GM18498 (cell line): ENCODE measurements around the gene WDR82.
A peak's percentile ranks its signal among the peaks of the same experiment; 100 is the strongest.

Source experiments
- ATAC-seq: cut with Tn5 transposase; IDR thresholded peaks from one replicate; pipeline ENCODE4 v1.9.1; 2021; ENCODE audit warnings: mild to moderate bottlenecking, moderate library complexity; ENCODE audit not compliant: unreplicated experiment

Gene WDR82

DNA sequence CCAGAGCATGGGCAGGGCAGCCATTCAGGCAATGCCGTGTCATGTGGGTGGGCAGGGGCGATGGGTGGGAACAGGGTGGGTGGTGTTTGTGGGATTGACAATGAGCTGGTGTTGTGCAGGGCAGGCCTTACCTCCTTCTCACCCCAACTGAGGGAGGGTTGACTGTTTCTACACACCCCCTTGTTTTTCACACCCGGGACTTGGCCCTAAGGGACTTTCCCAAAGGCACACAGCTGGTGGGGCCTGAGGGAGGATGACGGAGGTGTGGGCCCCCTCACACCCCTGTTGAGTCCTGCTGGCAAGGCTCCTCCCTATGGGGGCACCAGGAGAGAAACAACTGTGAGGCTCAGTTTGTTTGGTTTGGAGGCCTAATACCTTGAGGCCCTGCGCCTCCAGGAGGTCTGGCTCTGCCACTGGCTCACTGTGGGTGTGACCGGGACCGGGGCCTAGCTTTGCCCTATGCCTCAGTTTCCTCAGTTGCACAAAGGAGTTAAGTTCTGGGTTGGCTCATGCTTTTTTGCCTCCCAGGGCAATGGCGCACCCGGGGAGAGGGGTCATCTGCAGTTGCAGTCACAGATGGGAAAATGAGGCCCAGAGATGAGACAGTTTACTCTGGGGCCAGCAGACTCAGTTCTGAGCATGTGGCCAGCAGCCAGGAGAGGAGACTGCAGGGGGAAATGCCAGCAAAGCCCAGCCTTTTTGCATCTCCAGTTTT is 32.6 kb upstream of the WDR82 start:
- peak; percentile 58 for ATAC-seq

DNA sequence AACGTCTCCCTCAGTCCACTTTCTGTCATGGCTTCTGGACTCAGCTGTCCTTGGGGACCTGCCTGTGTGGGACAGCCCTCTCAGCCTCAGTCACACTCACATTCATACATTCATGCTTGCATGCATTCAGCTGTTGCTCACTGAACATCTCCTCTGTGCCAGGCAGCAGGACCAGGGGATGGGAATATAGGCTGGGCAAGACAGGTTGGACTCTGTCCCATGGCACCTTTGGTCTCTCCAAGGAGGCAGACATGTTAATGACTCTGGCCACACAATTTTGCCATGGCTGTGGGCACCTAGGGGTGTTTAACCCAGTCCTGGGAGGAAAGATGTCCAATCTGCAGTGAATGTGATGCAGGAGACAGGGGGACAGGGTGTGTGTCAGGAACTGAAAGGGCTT is 29.9 kb upstream of the WDR82 start:
- ATAC-seq = no peak

DNA sequence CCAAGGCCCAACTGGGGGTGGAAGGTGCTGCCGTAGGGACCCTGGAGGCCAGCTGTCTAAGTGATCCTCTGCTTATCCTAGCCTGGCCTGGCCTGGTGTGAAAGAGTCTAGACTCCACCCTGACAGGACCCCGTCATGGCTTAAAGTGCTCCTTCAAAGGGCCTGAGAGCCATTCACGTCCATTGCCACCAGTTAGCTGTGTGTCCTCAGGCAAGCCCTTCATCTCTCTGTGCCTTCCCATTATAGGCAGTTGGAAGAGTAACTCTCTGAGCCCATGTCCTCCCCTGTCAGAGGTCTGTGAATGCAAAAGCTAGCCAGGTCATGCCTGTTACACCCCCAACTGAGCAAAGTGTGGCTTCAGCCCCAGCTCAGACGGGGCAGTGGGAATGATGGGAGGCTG is 28.5 kb upstream of the WDR82 start:
- ATAC-seq = no peak

DNA sequence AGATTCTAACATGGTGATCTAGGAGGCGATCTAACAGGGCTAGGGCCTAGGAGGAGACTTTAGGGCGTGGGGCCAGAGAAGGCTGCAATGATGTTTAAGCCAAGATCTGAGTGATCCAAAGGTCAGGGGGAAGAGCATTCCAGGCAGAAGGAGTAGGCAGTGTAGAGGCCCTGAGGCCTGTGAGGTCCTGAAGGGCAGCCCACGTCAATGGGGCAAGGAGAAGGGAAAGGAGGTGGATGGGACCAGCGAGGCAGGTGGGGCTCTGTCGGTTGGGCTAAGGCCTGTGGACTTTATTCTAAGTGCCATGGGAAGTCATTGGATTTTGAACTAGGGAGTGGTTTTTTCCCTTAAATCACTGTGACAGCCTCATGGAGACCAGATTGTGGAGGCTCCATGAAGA is 27.5 kb upstream of the WDR82 start:
- no peak for ATAC-seq

- no peak for ATAC-seq
Measured at GRCh38 chr3:52303811-52304210, 25.4 kb upstream of the WDR82 start.

GRCh38 chr3:52302426-52303145 is 24.1 kb upstream of the WDR82 start:
- no peak for ATAC-seq

DNA sequence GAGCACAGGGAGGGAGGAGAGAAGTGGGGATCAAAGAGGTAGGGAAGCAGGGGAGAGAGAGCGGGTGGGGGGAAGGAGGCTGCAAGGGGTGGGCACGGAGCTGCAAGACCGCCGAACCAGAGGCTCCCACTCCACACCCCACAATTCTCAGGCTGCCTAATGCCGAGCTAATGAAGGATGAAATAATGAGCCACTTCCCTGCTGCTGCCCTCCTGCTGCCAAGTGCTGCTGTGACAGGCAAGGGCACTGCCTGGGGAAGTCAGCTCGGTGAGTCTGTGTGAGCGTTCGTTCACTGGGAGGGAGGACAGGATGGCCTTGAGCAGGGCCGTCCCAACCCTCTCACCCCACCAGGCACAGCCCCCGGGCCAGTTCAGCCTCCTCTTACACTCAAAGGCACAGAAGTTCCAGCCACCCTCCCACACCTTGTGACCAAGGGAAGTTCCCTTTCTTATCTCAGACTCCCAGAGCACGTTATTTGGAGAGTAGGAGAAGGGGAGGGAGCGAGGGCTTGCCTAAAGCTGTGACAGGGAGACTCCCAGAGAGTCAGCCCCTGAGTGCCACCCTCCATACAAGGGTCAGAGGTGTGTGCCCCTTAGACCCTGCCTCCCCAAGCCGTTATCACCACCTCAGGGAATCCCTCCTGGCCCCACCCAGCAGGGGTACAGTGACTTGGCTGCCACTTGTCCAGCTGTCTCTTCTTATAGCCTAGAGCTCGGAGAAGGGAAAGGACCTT is 21.6 kb upstream of the WDR82 start:
- ATAC-seq = no peak

DNA sequence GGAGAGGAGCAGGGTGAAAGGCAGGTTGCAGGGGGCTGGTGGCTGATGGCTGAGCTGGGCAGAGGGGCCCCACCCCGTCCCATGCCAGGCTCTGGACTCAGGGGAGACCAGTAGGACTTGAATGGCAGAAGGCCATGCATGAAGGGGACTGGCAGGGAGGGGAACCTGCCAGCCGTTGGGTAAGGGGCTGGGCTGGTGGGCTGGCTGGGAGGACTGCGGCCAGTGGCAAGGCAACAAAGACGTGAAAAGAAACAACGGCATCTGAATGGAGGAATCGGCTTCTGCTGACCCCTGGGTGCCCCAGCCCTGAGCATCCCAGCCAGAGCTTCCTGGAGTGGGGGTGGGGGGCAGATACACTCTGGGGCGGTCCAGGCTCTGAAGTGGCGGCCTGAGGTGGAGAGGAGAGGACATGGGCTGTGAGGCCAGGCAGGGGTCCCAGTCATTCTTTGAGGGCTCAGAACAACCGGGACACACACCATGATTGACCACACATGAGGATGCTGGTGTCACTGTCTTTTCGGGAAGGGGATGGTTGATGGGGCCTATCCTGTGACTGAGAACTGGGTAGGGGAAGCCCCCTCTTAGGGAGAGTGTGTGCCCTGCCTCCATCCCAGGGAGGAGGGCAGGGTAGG is 20.9 kb upstream of the WDR82 start:
- ATAC-seq = no peak

DNA sequence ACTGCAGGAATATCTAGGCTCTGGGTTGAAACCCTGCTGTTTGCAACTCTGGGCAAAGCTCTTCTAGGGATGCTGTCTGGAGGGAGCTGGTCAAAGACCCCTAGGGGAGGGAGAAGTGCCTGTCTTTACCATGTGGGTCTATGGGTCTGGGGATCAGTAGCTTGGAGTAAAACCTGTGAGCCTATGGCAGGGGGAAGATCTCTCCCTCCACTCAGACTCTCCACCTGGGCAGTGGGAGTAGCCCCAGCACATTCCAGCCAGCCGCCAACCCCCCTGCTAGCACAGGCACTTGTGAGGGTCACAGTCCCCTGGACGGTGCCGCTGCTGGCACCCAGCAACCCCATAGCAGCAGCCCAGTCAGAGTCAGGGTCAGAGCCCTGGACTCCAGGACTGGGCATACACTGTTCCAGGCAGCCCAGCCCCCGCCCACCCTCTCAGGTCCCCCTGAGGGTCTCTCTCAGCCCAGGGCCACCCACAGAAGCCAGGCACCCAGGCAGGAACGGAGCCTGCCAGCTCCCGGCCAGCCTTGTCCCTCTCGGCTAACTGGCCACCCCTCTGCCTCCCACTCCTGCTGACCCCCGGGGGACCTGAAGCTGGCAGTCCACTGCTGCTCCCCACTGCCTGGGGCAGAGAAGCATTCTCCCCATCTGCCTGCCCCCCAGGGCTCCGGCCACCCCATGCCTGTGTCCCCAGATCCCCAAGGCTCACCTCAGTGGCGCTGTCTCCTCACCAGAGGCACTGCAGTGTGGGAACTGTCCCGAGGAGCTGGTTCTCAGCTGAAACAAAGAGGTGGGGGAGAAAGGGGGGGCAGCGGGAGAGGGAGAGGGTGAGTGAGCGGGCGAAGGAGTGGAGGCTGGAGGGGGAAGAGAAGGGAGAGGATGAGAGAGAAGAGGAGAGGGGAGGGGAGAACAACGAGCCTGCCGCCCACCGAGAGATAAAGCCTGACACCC is 20.0 kb upstream of the WDR82 start:
- ATAC-seq = no peak

DNA sequence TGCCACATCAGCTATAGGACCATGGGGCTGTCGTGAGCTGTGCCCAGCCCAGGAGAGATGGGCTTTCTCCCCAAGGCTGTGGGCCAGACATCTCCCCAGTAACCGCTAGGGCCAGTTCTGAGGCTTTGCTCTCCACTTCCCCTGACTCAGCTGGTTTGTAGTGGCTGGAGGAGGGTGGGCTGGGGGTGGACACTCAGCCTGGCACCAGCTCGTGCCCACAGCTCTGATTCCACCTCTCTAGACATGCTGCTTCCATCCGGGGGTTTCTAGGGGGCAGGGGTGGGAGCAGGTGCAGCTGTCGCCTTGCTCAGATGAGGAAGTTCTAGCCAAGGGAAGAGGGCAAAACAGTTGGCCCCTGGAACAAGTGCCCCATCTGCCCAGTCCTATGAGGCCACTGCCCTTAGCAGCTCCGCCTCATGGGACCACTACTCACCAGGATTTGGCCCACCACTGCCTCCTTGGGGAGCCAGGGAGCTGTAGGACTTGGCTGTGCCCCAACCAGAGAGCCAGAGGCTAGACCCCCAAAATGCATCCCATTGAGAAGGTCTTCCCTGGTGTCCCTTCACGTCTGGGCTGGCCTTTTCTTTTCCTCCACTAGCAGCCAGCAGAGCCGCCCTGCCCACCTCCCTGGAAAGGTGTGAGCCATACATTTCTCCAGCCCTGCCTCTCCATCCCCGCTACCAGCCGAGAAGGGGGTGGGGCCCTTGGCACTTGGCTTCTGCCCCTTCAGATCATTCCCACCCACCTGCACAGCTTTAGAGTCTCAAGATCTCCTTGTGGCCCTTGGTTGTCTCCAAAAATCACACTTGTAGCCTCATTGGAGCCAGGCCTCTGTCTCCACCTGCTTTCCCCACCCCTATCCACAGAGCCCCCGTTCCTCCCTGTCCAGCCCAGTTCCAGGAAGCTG is 19.0 kb upstream of the WDR82 start:
- no peak for ATAC-seq

DNA sequence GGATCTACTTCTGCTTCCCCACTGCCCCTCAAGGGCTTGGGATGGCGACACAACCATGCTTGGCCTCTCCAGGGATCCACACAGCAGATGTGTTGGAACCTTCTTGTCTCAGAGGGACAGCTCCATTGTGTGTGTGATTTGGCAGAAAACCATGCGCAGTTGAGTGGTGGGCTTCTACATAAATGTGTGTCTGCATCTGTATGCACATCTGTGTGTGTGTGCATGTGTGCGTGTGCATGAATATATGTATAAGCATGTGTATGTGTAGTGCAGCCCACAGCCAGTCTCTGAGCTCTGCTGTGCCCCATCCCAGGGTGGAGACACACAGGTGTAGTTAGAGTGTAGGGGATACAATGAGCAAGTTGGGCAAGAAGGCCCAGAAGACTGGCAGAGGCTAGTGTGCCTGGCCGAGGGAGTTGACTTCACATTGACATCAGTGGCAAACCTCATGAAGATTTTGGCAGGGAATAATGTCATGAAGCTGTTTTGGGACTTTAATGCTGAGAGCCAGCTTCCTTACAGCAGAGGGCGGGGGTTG is 17.3 kb upstream of the WDR82 start:
- ATAC-seq = no peak

DNA sequence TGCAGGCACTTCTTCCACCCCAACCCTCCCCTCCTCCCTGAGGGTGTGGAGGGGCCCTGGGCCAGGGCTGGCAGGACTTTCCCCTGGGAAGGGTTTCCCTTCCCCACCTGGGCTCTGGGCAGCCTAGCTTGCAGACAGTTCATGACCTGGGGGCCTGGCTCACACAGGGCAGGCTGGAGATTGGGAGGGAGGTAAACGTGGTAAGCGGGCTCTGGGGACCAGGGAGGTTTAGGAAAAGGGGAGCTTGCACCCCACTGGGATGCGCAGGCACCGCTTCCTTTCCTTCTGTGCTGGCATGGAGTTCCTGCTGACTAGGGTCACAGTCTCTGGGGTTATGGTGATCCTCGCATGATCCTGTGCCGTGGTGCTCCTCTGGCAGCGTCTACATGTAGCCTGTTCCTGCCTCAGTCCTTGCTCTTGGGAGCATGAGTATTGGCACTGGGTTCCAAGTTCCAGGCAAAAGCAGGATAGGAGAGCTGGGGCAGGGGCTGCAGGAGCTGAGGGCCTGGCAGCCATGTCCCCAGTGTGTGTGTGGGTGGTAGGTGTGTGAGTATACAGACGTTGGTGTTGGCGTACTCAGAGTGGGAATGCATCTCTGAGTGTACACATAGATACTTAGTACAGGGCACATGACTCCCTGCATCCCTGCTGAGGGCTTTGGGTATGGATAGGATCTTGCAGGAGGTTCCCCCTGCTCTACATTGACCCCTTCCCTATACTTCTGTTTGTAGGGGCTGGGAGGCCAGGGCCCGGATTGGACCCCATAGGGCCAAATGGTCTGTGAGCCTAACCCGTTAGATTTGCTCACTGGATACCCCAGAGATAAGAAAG is 16.1 kb upstream of the WDR82 start:
- no peak for ATAC-seq

GRCh38 chr3:52293491-52294319 is 15.3 kb upstream of the WDR82 start:
- no peak for ATAC-seq

- ATAC-seq = no peak
Measured at GRCh38 chr3:52292247-52293065, 14.0 kb upstream of the WDR82 start.

GRCh38 chr3:52291508-52292181 is 13.2 kb upstream of the WDR82 start:
- ATAC-seq = no peak
